ENCODE results near the gene TRPM8.
"Not testable (repeated sequence)": the region's sequence is repeated elsewhere in the genome, so short reads cannot be mapped to it uniquely, and the experiment has no call there.

TRPM8 gene

DNA sequence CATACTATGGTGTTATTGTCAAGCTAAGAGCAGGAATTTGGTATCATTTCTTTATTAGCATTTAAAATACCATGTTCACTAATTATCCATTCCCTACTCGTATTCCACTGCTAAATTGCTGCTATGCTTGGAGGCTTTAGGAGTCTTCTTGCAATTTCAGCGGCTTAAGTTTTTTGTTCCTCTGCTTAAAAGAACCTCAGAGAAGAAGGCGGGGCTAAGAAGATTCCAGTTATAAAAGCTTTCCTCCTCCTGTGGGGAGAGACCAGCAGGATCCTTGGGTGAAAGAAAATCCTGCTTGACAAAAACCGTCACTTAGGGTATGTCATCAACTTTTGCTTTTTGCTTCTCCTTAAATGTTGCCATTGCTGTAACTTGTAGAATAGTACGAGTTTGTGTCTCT lies at the start of gene TRPM8:
TRPM8 (plus strand) TSS at position 258 of the 400 bp plus-strand sequence. CDS start 9,165 bp downstream, outside the sequence.
- DNase-seq (ENCODE audit: low spot score) = no peak
- TF ChIP-seq, protein P1, sequence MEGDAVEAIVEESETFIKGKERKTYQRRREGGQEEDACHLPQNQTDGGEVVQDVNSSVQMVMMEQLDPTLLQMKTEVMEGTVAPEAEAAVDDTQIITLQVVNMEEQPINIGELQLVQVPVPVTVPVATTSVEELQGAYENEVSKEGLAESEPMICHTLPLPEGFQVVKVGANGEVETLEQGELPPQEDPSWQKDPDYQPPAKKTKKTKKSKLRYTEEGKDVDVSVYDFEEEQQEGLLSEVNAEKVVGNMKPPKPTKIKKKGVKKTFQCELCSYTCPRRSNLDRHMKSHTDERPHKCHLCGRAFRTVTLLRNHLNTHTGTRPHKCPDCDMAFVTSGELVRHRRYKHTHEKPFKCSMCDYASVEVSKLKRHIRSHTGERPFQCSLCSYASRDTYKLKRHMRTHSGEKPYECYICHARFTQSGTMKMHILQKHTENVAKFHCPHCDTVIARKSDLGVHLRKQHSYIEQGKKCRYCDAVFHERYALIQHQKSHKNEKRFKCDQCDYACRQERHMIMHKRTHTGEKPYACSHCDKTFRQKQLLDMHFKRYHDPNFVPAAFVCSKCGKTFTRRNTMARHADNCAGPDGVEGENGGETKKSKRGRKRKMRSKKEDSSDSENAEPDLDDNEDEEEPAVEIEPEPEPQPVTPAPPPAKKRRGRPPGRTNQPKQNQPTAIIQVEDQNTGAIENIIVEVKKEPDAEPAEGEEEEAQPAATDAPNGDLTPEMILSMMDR (conservative IDR thresholded peaks at IDR 0.05; ENCODE audit: low read depth) = no peak
- CTCF ChIA-PET = interaction anchor here (0.6 kb wide), 1 partner anchor 441 kb away, joined by 5 read pairs; no protein-coding TSS in a partner anchor
- H3K27ac ChIP-seq = no peak within 1 kb of the TSS
- POLR2A ChIA-PET (ENCODE audit: low non-redundant PET) = no interaction called here

DNA sequence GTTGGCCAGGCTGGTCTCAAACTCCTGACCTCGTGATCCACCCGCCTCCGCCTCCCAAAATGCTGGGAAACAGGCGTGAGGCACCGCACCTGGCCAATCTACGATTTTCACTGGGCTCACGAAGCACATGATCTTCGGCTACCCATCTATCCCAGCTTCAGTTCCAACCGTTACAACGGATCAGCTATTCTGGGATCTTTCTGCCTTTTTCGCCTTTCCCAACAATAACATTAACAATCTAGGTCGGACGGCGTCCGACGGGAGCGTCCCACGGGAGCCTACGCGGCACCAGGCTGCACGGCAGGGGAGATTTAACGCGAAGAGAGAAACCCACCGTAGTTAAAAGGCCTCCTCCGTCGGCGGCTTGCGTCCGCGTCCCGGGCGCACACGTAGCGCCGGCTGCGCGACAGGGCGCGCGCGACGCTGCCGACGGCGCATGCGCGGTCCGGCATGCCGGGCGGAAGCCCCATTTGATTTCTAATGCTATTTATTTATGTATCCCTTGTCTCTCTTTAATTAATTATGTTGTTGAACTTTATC lies 49.1 kb upstream of the TRPM8 start, which contains the start of gene MSL3B:
MSL3B (minus strand) TSS at position 394 of the 540 bp plus-strand sequence.
- CTCF ChIA-PET = interaction anchor here (0.7 to 1.6 kb wide), 3 partner anchors 11 to 394 kb away, joined by 3 to 6 read pairs (median 5); no protein-coding TSS in a partner anchor
- POLR2A ChIA-PET (ENCODE audit: low non-redundant PET) = interaction anchor here (0.6 kb wide), 1 partner anchor 331 kb away, joined by 4 read pairs; no protein-coding TSS in a partner anchor

DNA sequence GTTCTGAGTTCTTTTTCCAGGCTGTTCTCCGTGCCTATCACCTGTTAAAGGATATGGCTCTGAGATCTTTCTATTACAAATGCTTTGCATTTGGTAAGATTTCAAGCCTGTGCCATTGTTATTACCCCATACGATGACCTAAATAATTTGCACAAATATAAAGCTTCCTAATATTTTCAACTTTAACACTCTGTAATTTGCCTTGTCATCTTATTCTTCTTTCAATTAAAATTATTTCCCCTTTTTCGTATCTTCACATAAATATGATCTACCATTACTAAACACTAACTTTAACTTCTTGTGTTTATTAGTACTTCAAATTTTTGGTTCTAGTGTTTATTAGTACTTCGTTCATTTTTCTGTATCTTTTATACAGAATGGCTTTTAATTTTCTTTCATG lies 45.7 kb upstream of the TRPM8 start:
- no peak overlapping the region for H3K27ac ChIP-seq
- no peak for DNase-seq (ENCODE audit: low spot score)
- CTCF ChIA-PET = no interaction called here
- TF ChIP-seq, protein P1 (conservative IDR thresholded peaks at IDR 0.05; ENCODE audit: low read depth) = no peak
- POLR2A ChIA-PET (ENCODE audit: low non-redundant PET) = no interaction called here

More for the DNA sequence above, 49.1 kb upstream of the TRPM8 start, which contains the start of gene MSL3B:
- TF ChIP-seq, protein P1 (conservative IDR thresholded peaks at IDR 0.05; ENCODE audit: low read depth) = no peak
- peak within 1 kb of the TSS; percentile 72 for H3K27ac ChIP-seq
- peak; percentile 72 for DNase-seq (ENCODE audit: low spot score)

DNA sequence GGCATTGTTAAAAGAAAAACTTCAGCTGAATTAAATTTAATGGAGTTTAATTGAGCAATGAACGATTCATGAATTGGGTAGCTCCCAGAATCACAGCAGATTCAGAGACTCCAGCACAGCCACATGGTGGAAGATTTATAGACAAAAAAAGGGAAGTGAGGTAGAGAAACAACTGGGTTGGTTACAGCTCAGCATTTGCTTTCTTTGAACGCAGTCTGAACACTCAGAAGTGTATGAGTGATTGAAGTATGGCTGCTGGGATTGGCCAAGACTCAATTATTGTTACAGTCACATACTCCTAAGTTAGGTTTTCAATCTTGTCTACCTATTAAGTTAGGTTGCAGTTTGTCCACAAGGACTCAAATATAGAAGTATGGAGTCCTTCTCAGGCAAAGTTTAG lies 45.0 kb upstream of the TRPM8 start:
- POLR2A ChIA-PET (ENCODE audit: low non-redundant PET); DNase-seq (ENCODE audit: low spot score); H3K27ac ChIP-seq; CTCF ChIA-PET: not testable (repeated sequence)

DNA sequence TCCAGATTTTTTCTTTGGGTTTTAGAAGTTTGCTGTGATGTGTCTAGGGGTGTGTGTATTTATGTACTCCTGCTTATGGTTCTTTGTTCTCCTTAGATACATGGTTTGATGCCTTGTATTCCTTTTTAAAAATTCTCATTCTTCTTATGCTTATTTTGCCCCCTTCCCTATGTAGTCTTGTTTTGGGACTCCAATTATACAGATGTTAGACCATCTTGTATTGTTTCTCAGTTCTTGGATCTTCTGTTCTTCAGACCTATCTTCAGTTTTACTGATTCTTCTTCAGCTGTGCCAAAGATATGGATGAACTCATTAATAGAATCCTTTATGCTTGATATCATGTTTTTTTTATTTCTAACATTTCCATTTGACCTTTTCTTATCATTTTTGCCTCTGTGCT lies 34.8 kb upstream of the TRPM8 start:
- no peak overlapping the region for H3K27ac ChIP-seq
- ChIA-PET POLR2A (ENCODE audit: low non-redundant PET) (no interaction called here), CTCF (no interaction called here)
- TF ChIP-seq, protein P1 (conservative IDR thresholded peaks at IDR 0.05; ENCODE audit: low read depth) = no peak
- no peak for DNase-seq (ENCODE audit: low spot score)

DNA sequence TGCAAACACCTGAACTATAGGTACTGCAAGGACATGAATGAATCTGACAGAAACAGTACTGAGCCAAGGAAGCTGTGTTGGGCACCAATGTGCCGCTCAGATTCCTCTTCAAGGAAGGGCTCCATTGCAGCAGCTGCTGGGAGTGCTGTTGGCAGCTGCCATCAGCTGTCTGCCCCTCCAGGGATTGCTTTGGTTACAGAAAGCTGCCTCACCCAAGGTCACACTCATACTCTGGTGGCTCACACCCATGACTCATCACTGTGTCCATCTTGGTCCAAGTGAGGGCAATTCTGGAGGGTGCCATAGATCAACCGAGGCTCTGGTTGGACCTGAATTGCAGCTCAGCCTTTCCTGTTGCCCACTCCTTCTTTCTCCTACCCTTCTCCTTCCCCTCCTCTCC lies 24.4 kb upstream of the TRPM8 start:
- H3K27ac ChIP-seq = no peak overlapping the region
- TF ChIP-seq, protein P1 (conservative IDR thresholded peaks at IDR 0.05; ENCODE audit: low read depth) = no peak
- no peak for DNase-seq (ENCODE audit: low spot score)
- ChIA-PET CTCF (no interaction called here), POLR2A (ENCODE audit: low non-redundant PET) (no interaction called here)

DNA sequence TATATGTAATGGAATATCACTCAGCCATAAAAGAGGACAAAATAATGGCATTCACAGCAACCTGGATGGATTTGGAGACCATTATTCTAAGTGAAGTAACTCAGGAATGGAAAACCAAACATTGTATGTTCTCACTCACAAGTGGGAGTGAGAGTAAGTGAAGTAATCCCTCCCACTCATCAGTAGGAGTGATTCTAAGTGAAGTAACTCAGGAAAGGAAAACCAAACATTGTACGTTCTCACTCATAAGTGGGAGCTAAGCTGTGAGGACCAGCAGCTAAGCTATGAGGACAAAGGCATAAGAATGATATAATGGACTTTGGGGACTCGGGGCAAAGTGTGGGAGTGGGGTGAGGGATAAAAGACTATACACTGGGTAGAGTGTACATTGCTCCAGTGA lies 20.9 kb upstream of the TRPM8 start:
- H3K27ac ChIP-seq; POLR2A ChIA-PET (ENCODE audit: low non-redundant PET); CTCF ChIA-PET; DNase-seq (ENCODE audit: low spot score): not testable (repeated sequence)
